Activated CD8-positive, alpha-beta memory T cell treated with anti-CD3 and anti-CD28 coated beads for 24 hours (primary cell): ENCODE results near the gene DNAH8.

ENCODE experiments used
- DNase-seq: peaks from one replicate; pipeline ENCODE4 v3.0.0-alpha.2; 2020

Gene DNAH8

GRCh38 chr6:39026175-39026574, 311.1 kb downstream of the DNAH8 start:
- no peak for DNase-seq

- peak; percentile 76 for DNase-seq
Observed at GRCh38 chr6:39029156-39030011, 314.3 kb downstream of the DNAH8 start.

- DNase-seq: no peak
Observed at GRCh38 chr6:39035681-39036080, 320.6 kb downstream of the DNAH8 start.

- DNase-seq: no peak
Observed at GRCh38 chr6:39037082-39037508, 322.0 kb downstream of the DNAH8 start.

GRCh38 chr6:39037707-39038106, 322.6 kb downstream of the DNAH8 start:
- no peak for DNase-seq

- DNase-seq: no peak
Observed at GRCh38 chr6:39040080-39040673, 325.1 kb downstream of the DNAH8 start.

- no peak for DNase-seq
Observed at GRCh38 chr6:39041072-39041471, 326.0 kb downstream of the DNAH8 start.

- no peak for DNase-seq
Observed at GRCh38 chr6:39043776-39044175, 328.7 kb downstream of the DNAH8 start.

GRCh38 chr6:39044181-39044580, 329.1 kb downstream of the DNAH8 start:
- no peak for DNase-seq

GRCh38 chr6:39047434-39048327, 332.6 kb downstream of the DNAH8 start:
- no peak for DNase-seq

- peak; percentile 67 for DNase-seq
Observed at GRCh38 chr6:39048481-39049399, 333.6 kb downstream of the DNAH8 start, which contains the start of gene GLP1R. Gene GLP1R (plus strand): TSS chr6:39048781. CDS start chr6:39048841, 60 bp downstream.

- no peak for DNase-seq
Observed at GRCh38 chr6:39049575-39050283, 334.6 kb downstream of the DNAH8 start.

- DNase-seq: no peak
Observed at GRCh38 chr6:39050453-39051112, 335.5 kb downstream of the DNAH8 start.

GRCh38 chr6:39051399-39052122, 336.4 kb downstream of the DNAH8 start:
- no peak for DNase-seq

GRCh38 chr6:39053016-39053624, 338.0 kb downstream of the DNAH8 start:
- DNase-seq: no peak

- no peak for DNase-seq
Observed at GRCh38 chr6:39053854-39054576, 338.9 kb downstream of the DNAH8 start.

GRCh38 chr6:39054577-39055142, 339.5 kb downstream of the DNAH8 start:
- DNase-seq: no peak

- no peak for DNase-seq
Observed at GRCh38 chr6:39055661-39056060, 340.6 kb downstream of the DNAH8 start.

GRCh38 chr6:39056191-39056590, 341.1 kb downstream of the DNAH8 start:
- DNase-seq: no peak
